Measurements from ENCODE around the gene EDA. TPM values are rescaled to one million over a fixed set of nuclear protein-coding genes. Genes with fewer than 3 reads are reported as not detected.

The EDA gene
- total and polyA plus RNA-seq, 10 of the 15 experiments (the other 5 are each of a cell fraction or from before 2014, with no cell fraction given), result 0.06 TPM; not detected in 9

- Histone ChIP-seq H2AFZ (ENCODE audit: control insufficient read depth, low read depth, low read length) (no peak overlapping the region), H3K4me2 (ENCODE audit: control insufficient read depth, insufficient read depth) (no peak overlapping the region), H4K20me1 (ENCODE audit: control insufficient read depth, insufficient read depth) (no peaks in the 10 kb centered on the region), H3K9me3 (replicated peaks; ENCODE audit: control insufficient read depth, insufficient read depth, low read length) (no peaks in the 10 kb centered on the region), H3K4me3 (no peak overlapping the region), H3K27me3 (replicated peaks in 1 of 2; ENCODE audit: control insufficient read depth in 2 of 2, insufficient read depth in 2 of 2, low read length in 1 of 2) (no peaks in the 10 kb centered on the region), H3K36me3 (ENCODE audit: control insufficient read depth in 2 of 2, insufficient read depth in 2 of 2, low read length in 1 of 2) (no peaks in the 10 kb centered on the region), H3K79me2 (ENCODE audit: control insufficient read depth, insufficient read depth, low read length) (no peaks in the 10 kb centered on the region), H3K27ac (ENCODE audit: control insufficient read depth, insufficient read depth) (no peak overlapping the region), H3K9ac (ENCODE audit: control insufficient read depth, insufficient read depth, low read length) (no peak overlapping the region), H3K4me1 (ENCODE audit: control insufficient read depth, insufficient read depth, low read length) (no peaks in the 10 kb centered on the region)
- no peak for DNase-seq (ENCODE audit: low read depth, low spot score)
- no TSS peak for BruUV-seq (replicated peaks)
- TF ChIP-seq SPI1 (IDR thresholded peaks at IDR 0.05; ENCODE audit: borderline replicate concordance, insufficient read depth, low read depth, low read length) (no peak), ZNF217 (IDR thresholded peaks at IDR 0.05) (no peak), IKZF2 (IDR thresholded peaks at IDR 0.05) (no peak), POLR2AphosphoS5 (IDR thresholded peaks at IDR 0.05; ENCODE audit: low read length) (no peak), PRDM15 (CRISPR knock-in tag; IDR thresholded peaks at IDR 0.05) (no peak), MEF2B (IDR thresholded peaks at IDR 0.05; ENCODE audit: partially characterized antibody, poor library complexity, severe bottlenecking) (no peak)
- in situ Hi-C loops (cut with MboI), result no loop called here
- intact Hi-C loops (cut with micrococcal nuclease; ENCODE audit: unreplicated experiment), result no loop called here
- SMC1A ChIA-PET (ENCODE audit: uncharacterized antibody, unreplicated experiment), result no interaction called here
- CTCF ChIA-PET, result no interaction called here
- FAIRE-seq, result no peak
- ATAC-seq, result no peak
- POLR2A ChIA-PET, result no interaction called here
- WGBS (ENCODE audit: insufficient coverage, insufficient replicate concordance, low lambda C conversion rate, missing lambda C conversion rate), result 0% methylated on average over 2 of the region's 2 CpGs
- RAD21 ChIA-PET (ENCODE audit: unreplicated experiment), result no interaction called here
These were observed 108.4 kb downstream of the EDA start for GRCh38 chrX:69724307-69724706.
